HEK293 (cell line): ENCODE results near the gene CNRIP1.

Source experiments
- CTCF ChIA-PET: fragments of 350-600 bp; formaldehyde crosslinking; extraction: SDS; loops from one replicate; lab custom pipeline; 2021; ENCODE audit warnings: antibody characterized with exemption; lab: Yijun Ruan, JAX
- POLR2A ChIA-PET: fragments of 300-600 bp; formaldehyde crosslinking; extraction: SDS; loops from one replicate; lab custom pipeline; 2020; ENCODE audit warnings: antibody characterized with exemption, inconsistent platforms; lab: Yijun Ruan, JAX
- H3K27ac ChIP-seq: fragments of 200-500 bp; sonication (Bioruptor generic); 2 replicates; pipeline ENCODE4 v1.5.1; 2014; ENCODE audit warnings: low read depth, low read length, control low read depth, inconsistent platforms; ENCODE audit errors: extremely low read depth
- H3K36me3 ChIP-seq, 2 experiments: fragments of 200-500 bp in 1 of 2; sonication (Bioruptor generic) in 1 of 2; 1 replicate in 1 of 2; 2 replicates in 1 of 2; pipeline ENCODE4 v1.5.1; 2014 to 2017; ENCODE audit warnings: inconsistent platforms in 2 of 2, low read length in 2 of 2; ENCODE audit not compliant: control insufficient read depth in 2 of 2, insufficient read depth in 1 of 2
- H3K4me1 ChIP-seq: fragments of 200-500 bp; sonication (Bioruptor generic); 2 replicates; pipeline ENCODE4 v1.5.1; 2014; ENCODE audit warnings: mild to moderate bottlenecking, low read length, inconsistent platforms; ENCODE audit not compliant: control insufficient read depth, insufficient read depth
- H3K4me3 ChIP-seq: 2 replicates; pipeline ENCODE4 v1.5.1; 2011; ENCODE audit warnings: low read depth, mild to moderate bottlenecking, control low read depth, low read length, moderate library complexity
- H3K9me3 ChIP-seq: fragments of 200-500 bp; sonication (Bioruptor generic); 2 replicates; pipeline ENCODE4 v1.5.1; 2014; ENCODE audit warnings: low read depth, low read length, inconsistent platforms; ENCODE audit not compliant: control insufficient read depth, insufficient read depth
- GFI1B ChIP-seq: fragments of 450-650 bp; formaldehyde crosslinking; IDR thresholded peaks from 2 replicates; pipeline ENCODE4 v1.5.1; 2016; ENCODE audit warnings: missing biosample characterization, missing genetic modification characterization
- HOXC10 ChIP-seq: sonication (generic); formaldehyde crosslinking; IDR thresholded peaks from 2 replicates; pipeline ENCODE4 v1.8.1; 2023; ENCODE audit warnings: mild to moderate bottlenecking, missing genetic modification reagents
- KLF16 ChIP-seq: fragments of 450-650 bp; formaldehyde crosslinking; IDR thresholded peaks from 2 replicates; pipeline ENCODE4 v1.5.1; 2017; ENCODE audit warnings: missing biosample characterization, missing genetic modification characterization
- KLF8 ChIP-seq: fragments of 450-650 bp; formaldehyde crosslinking; IDR thresholded peaks from 2 replicates; pipeline ENCODE4 v1.5.1; 2016; ENCODE audit warnings: missing biosample characterization, missing genetic modification characterization
- OVOL3 ChIP-seq: fragments of 450-650 bp; formaldehyde crosslinking; IDR thresholded peaks from 2 replicates; pipeline ENCODE4 v1.5.1; 2016; ENCODE audit warnings: missing biosample characterization, missing genetic modification characterization
- PATZ1 ChIP-seq: fragments of 450-650 bp; formaldehyde crosslinking; IDR thresholded peaks from 2 replicates; pipeline ENCODE4 v1.5.1; 2016; ENCODE audit warnings: missing biosample characterization, missing genetic modification characterization
- PBX3 ChIP-seq: sonication (generic); formaldehyde crosslinking; IDR thresholded peaks from 2 replicates; pipeline ENCODE4 v1.8.1; 2022; ENCODE audit warnings: mild to moderate bottlenecking, moderate library complexity, missing genetic modification reagents
- PRDM4 ChIP-seq: fragments of 450-650 bp; formaldehyde crosslinking; IDR thresholded peaks from 2 replicates; pipeline ENCODE4 v1.5.1; 2017; ENCODE audit warnings: missing biosample characterization, missing genetic modification characterization
- SP3 ChIP-seq: fragments of 450-650 bp; formaldehyde crosslinking; IDR thresholded peaks from 2 replicates; pipeline ENCODE4 v1.5.1; 2016; ENCODE audit warnings: missing biosample characterization, missing genetic modification characterization
- WT1 ChIP-seq: fragments of 450-650 bp; formaldehyde crosslinking; IDR thresholded peaks from 2 replicates; pipeline ENCODE4 v1.5.1; 2016; ENCODE audit warnings: missing biosample characterization, missing genetic modification characterization
- ZBTB10 ChIP-seq: fragments of 450-650 bp; formaldehyde crosslinking; IDR thresholded peaks from 2 replicates; pipeline ENCODE4 v1.5.1; 2016; ENCODE audit warnings: missing biosample characterization, missing genetic modification characterization
- ZFP37 ChIP-seq: fragments of 450-650 bp; formaldehyde crosslinking; IDR thresholded peaks from 2 replicates; pipeline ENCODE4 v1.5.1; 2016; ENCODE audit warnings: missing biosample characterization, missing genetic modification characterization
- ZNF280C ChIP-seq: fragments of 450-650 bp; formaldehyde crosslinking; IDR thresholded peaks from 2 replicates; pipeline ENCODE4 v1.5.1; 2016; ENCODE audit warnings: missing biosample characterization, missing genetic modification characterization
- ZNF341 ChIP-seq: fragments of 450-650 bp; formaldehyde crosslinking; IDR thresholded peaks from 2 replicates; pipeline ENCODE4; 2016; ENCODE audit warnings: low read depth, missing biosample characterization, missing genetic modification characterization
- ZNF362 ChIP-seq: fragments of 450-650 bp; formaldehyde crosslinking; IDR thresholded peaks from 2 replicates; pipeline ENCODE4 v1.5.1; 2016; ENCODE audit warnings: missing biosample characterization, missing genetic modification characterization
- ZNF37A ChIP-seq: fragments of 450-650 bp; IDR thresholded peaks from 2 replicates; pipeline ENCODE4 v1.5.1; 2018; ENCODE audit warnings: missing biosample characterization, missing genetic modification characterization
- ZNF423 ChIP-seq: fragments of 450-650 bp; formaldehyde crosslinking; IDR thresholded peaks from 2 replicates; pipeline ENCODE4 v1.5.1; 2016; ENCODE audit warnings: missing biosample characterization, missing genetic modification characterization
- ZNF549 ChIP-seq: fragments of 450-650 bp; IDR thresholded peaks from 2 replicates; pipeline ENCODE4 v1.5.1; 2018; ENCODE audit warnings: missing biosample characterization, missing genetic modification characterization, mild to moderate bottlenecking, inconsistent platforms, moderate library complexity
- ZNF585B ChIP-seq: fragments of 450-650 bp; formaldehyde crosslinking; IDR thresholded peaks from 2 replicates; pipeline ENCODE4 v1.5.1; 2016; ENCODE audit warnings: missing biosample characterization, missing genetic modification characterization
- ZNF660 ChIP-seq: fragments of 450-650 bp; IDR thresholded peaks from 2 replicates; pipeline ENCODE4 v1.5.1; 2018; ENCODE audit warnings: missing biosample characterization, mild to moderate bottlenecking, missing genetic modification characterization
- ZNF692 ChIP-seq: fragments of 450-650 bp; formaldehyde crosslinking; IDR thresholded peaks from 2 replicates; pipeline ENCODE4 v1.5.1; 2016; ENCODE audit warnings: missing biosample characterization, missing genetic modification characterization
- ZNF843 ChIP-seq: fragments of 450-650 bp; formaldehyde crosslinking; IDR thresholded peaks from 2 replicates; pipeline ENCODE4 v1.5.1; 2016; ENCODE audit warnings: missing biosample characterization, missing genetic modification characterization

The CNRIP1 gene

GRCh38 chr2:68319398-68320117, at the start of gene CNRIP1:
CNRIP1 (minus strand) TSS chr2:68319949; CDS start chr2:68319400, 549 bp downstream.
- Histone ChIP-seq H3K4me1 (no peaks in the 10 kb centered on the region), H3K9me3 (no peaks in the 10 kb centered on the region), H3K36me3 (peaks cover 4 to 21% of the 10 kb centered on the region in 2 experiments), H3K4me3 (peak within 1 kb of the TSS; percentile 65), H3K27ac (peak within 1 kb of the TSS; percentile 49; the same call in 1 of the 2 replicates)
- POLR2A ChIA-PET: interaction anchor here (0.9 kb wide), 1 partner anchor 30 kb away, joined by 6 read pairs; no protein-coding TSS in a partner anchor
- CTCF ChIA-PET: interaction anchor here (0.6 to 2.4 kb wide), 3 partner anchors 27 to 356 kb away, joined by 3 to 10 read pairs (median 4); no protein-coding TSS in a partner anchor
- TF ChIP-seq ZFP37 (tag by site-specific recombination) (peak; percentile 66; the same call in 1 of the 2 replicates), OVOL3 (tag by site-specific recombination) (peak; percentile 47; the same call in 1 of the 2 replicates), ZNF549 (tag by site-specific recombination) (no peak), ZNF280C (no peak), ZNF843 (tag by site-specific recombination) (no peak), HOXC10 (CRISPR knock-in tag) (no peak), PBX3 (CRISPR knock-in tag) (0 out of 2 replicates have a peak, but pooled peaks have one; percentile 9), ZBTB10 (tag by site-specific recombination) (peak; percentile 47; the same call in 1 of the 2 replicates), WT1 (tag by site-specific recombination) (peak; percentile 51), GFI1B (no peak), KLF8 (peak; percentile 43; the same call in 1 of the 2 replicates), PRDM4 (tag by site-specific recombination) (peak; percentile 98), ZNF37A (tag by site-specific recombination) (no peak), KLF16 (peak; percentile 52), ZNF341 (tag by site-specific recombination) (peak; percentile 94), ZNF692 (tag by site-specific recombination) (0 out of 2 replicates have a peak, but pooled peaks have one; percentile 31), ZNF362 (no peak), ZNF660 (tag by site-specific recombination) (peak; percentile 22; the same call in 1 of the 2 replicates), SP3 (peak; percentile 54), ZNF585B (tag by site-specific recombination) (no peak), ZNF423 (tag by site-specific recombination) (0 out of 2 replicates have a peak, but pooled peaks have one; percentile 47), PATZ1 (tag by site-specific recombination) (peak; percentile 71)
